ENCODE measurements around the gene KRTAP5-4.

DNA sequence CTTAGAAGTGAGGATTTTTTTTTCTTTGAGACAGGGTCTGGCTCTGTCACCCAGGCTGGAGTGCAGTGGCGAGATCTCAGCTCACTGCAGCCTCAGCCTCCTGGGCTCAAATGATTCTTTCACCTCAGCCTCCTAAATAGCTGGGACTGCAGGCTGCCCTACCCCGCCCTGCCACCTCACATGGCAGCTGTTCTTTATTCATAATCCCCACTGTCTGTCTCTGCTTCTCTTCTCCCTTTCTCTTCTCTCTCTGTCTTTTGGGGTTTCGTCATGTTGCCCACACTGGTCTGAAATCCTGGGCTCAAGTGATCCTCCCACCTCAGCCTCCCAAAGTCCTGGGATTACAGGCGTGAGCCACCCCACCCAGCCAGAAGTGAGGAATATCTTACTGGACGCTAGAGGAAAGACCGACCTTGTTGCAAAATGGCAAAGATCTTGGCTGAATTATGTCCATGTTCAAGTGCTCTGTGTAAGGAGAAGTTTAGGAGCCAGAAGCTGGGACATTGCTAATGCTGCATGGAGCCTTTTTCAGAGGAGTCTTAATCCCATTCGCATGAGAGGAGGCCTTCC, 29.6 kb upstream of the KRTAP5-4 start:
- TF ChIP-seq, protein P1, sequence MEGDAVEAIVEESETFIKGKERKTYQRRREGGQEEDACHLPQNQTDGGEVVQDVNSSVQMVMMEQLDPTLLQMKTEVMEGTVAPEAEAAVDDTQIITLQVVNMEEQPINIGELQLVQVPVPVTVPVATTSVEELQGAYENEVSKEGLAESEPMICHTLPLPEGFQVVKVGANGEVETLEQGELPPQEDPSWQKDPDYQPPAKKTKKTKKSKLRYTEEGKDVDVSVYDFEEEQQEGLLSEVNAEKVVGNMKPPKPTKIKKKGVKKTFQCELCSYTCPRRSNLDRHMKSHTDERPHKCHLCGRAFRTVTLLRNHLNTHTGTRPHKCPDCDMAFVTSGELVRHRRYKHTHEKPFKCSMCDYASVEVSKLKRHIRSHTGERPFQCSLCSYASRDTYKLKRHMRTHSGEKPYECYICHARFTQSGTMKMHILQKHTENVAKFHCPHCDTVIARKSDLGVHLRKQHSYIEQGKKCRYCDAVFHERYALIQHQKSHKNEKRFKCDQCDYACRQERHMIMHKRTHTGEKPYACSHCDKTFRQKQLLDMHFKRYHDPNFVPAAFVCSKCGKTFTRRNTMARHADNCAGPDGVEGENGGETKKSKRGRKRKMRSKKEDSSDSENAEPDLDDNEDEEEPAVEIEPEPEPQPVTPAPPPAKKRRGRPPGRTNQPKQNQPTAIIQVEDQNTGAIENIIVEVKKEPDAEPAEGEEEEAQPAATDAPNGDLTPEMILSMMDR (IDR thresholded peaks at IDR 0.05), result no peak
- no peak for TF ChIP-seq ZFX (IDR thresholded peaks at IDR 0.05; ENCODE audit: borderline replicate concordance)
